Breast epithelium (tissue), 4 donors: ENCODE results near the gene STT3B. TPM values are rescaled to one million over a fixed set of nuclear protein-coding genes. Genes with fewer than 3 reads are reported as not detected.

Experiments used
- DNase-seq, 2 donors: peaks; one replicate each; pipeline ENCODE4 v3.0.0-alpha.2; 2019; ENCODE audit warnings: low spot score in 2 of 2
- H3K27ac ChIP-seq, 2 donors: fragments of 200-600 bp; sonication (generic) in 1 of 2; one replicate each; pipeline ENCODE4 v1.5.1; 2016 to 2019; ENCODE audit warnings: mild to moderate bottlenecking in 1 of 2
- H3K27me3 ChIP-seq, 2 donors: fragments of 200-600 bp; sonication (generic) in 1 of 2; one replicate each; pipeline versions ENCODE4 v1.5.1 to v1.6.0; 2017 to 2019; ENCODE audit warnings: control low read depth in 1 of 2, mild to moderate bottlenecking in 1 of 2
- H3K36me3 ChIP-seq: fragments of 200-600 bp; one replicate; pipeline ENCODE4 v1.5.1; 2019
- H3K4me1 ChIP-seq, 2 donors: fragments of 200-600 bp; sonication (generic); one replicate each; pipeline ENCODE4 v1.5.1; 2016 to 2019; ENCODE audit warnings: control low read depth in 1 of 2
- H3K4me3 ChIP-seq, 3 donors: fragments of 200-600 bp; sonication (generic); 1 replicate in 2 of 3; 2 replicates in 1 of 3; pipeline ENCODE4 v1.5.1; 2016 to 2019; ENCODE audit warnings: mild to moderate bottlenecking in 3 of 3, moderate library complexity in 2 of 3
- H3K9me3 ChIP-seq, 2 donors: fragments of 200-600 bp; sonication (generic) in 1 of 2; one replicate each; pipeline ENCODE4 v1.5.1; 2016 to 2019; ENCODE audit warnings: control low read depth in 1 of 2
- POLR2A ChIP-seq: fragments of 450-650 bp; IDR thresholded peaks from one replicate; pipeline ENCODE4 v1.6.1; 2016; ENCODE audit warnings: antibody characterized with exemption, mild to moderate bottlenecking, moderate library complexity
- POLR2AphosphoS5 ChIP-seq, 3 donors: sonication (generic); formaldehyde crosslinking; IDR thresholded peaks; one replicate each; pipeline ENCODE4 v1.6.1; 2017; ENCODE audit warnings: antibody characterized with exemption in 3 of 3
- intact Hi-C: fragments of 100-400 bp; cut with DNase I; formaldehyde crosslinking; loops from one replicate; pipeline ENCODE4 v1.15.1; 2023; ENCODE audit warnings: low total_unique reads
- total RNA-seq, 3 donors: library from RNA; depleted of rRNA; stranded (reverse); fragments of >200 nt; gene quantifications; one replicate each; pipeline ENCODE4 v1.1.0, GENCODE V29; 2016
- TF ChIP-seq, protein P1 (sequence below), 3 donors: fragments of 450-650 bp; IDR thresholded peaks; one replicate each; pipeline ENCODE4 v1.5.1; 2016 to 2017; ENCODE audit warnings: antibody characterized with exemption in 3 of 3, mild to moderate bottlenecking in 3 of 3, moderate library complexity in 3 of 3

STT3B gene
- total RNA-seq, 3 donors from 2014 or later, result 93.5 to 132 (median 109) TPM

DNA sequence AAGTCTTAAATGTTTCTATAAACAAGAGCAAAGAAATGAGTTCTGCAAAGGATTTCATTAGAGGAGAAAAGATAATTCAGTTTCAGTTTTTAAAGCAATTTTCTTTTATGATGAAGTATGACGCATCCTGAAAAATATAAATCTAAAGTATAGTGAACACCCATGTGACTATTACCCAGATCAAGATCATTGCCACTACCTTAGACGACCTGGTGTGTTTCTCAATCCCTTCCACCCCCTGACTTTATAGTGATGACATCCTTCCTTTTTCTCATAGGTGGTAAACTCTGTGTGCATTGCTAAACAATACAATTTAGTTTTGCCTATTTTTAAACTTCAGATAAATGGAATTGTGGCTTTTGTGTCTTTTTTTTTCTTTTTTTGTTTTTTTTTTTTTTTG is 8.4 kb downstream of the STT3B start:
- H3K27me3 ChIP-seq, result no peaks in the 10 kb centered on the region
- no peak for DNase-seq
- no peak for TF ChIP-seq POLR2A
- TF ChIP-seq, protein P1, sequence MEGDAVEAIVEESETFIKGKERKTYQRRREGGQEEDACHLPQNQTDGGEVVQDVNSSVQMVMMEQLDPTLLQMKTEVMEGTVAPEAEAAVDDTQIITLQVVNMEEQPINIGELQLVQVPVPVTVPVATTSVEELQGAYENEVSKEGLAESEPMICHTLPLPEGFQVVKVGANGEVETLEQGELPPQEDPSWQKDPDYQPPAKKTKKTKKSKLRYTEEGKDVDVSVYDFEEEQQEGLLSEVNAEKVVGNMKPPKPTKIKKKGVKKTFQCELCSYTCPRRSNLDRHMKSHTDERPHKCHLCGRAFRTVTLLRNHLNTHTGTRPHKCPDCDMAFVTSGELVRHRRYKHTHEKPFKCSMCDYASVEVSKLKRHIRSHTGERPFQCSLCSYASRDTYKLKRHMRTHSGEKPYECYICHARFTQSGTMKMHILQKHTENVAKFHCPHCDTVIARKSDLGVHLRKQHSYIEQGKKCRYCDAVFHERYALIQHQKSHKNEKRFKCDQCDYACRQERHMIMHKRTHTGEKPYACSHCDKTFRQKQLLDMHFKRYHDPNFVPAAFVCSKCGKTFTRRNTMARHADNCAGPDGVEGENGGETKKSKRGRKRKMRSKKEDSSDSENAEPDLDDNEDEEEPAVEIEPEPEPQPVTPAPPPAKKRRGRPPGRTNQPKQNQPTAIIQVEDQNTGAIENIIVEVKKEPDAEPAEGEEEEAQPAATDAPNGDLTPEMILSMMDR (IDR thresholded peaks at IDR 0.05), result no peak
- no peak for TF ChIP-seq POLR2AphosphoS5 (IDR thresholded peaks at IDR 0.05)
- no peaks in the 10 kb centered on the region for H3K4me1 ChIP-seq
- no peaks in the 10 kb centered on the region for H3K36me3 ChIP-seq
- H3K27ac ChIP-seq, result no peak overlapping the region
- H3K4me3 ChIP-seq, result no peak overlapping the region
- no peaks in the 10 kb centered on the region for H3K9me3 ChIP-seq
- intact Hi-C loops, result no loop called here

DNA sequence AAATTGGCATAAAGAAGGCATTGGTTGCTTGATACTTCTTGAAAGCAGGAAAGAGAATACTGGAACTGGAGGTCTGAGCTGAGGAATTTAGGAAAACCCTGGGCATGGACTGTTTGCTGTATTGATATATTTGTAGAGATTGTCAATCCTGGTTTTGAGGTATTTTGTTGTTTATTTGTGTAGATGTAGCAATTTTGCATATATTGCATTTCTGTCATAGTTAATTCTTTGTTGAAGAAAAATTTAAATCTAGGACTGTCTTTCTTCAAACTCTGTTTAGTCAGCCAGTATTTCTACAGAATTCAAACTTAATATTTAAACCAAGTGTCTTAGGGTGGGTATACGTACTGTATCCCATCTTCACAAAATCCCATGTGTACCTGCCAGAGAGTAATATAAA is 9.5 kb downstream of the STT3B start:
- TF ChIP-seq POLR2A (no peak), POLR2AphosphoS5 (IDR thresholded peaks at IDR 0.05) (no peak)
- TF ChIP-seq, protein P1 (IDR thresholded peaks at IDR 0.05), result no peak
- H3K4me1 ChIP-seq, result no peaks in the 10 kb centered on the region

DNA sequence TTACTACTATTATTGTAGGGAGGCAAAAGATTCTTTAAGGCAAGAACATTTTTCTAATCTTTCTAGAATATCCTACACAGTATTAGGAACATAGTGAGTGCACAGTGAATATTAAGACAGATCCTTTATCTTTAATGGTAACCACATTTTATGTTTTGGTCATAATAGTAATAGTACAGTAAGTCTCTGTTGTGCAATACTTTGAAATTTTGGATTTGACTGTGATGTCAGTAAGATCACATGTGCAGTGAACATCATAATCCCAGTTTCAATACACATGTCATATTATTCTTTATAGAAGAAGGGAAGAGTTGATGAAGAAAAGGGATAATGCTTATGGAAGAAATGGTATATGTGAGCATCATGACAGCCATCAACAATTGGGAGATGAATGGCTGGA is 10.7 kb downstream of the STT3B start:
- no peak overlapping the region for H3K4me3 ChIP-seq
- no peaks in the 10 kb centered on the region for H3K36me3 ChIP-seq
- DNase-seq, result no peak
- no peaks in the 10 kb centered on the region for H3K9me3 ChIP-seq
- H3K27ac ChIP-seq, result no peak overlapping the region
- H3K27me3 ChIP-seq, result no peaks in the 10 kb centered on the region
- intact Hi-C loops, result no loop called here
- no peaks in the 10 kb centered on the region for H3K4me1 ChIP-seq
- TF ChIP-seq POLR2A (no peak), POLR2AphosphoS5 (IDR thresholded peaks at IDR 0.05) (no peak)
- TF ChIP-seq, protein P1 (IDR thresholded peaks at IDR 0.05), result no peak

More for the DNA sequence above, 9.5 kb downstream of the STT3B start:
- DNase-seq, result no peak
- no peak overlapping the region for H3K27ac ChIP-seq
- no peaks in the 10 kb centered on the region for H3K36me3 ChIP-seq
- H3K4me3 ChIP-seq, result no peak overlapping the region
- intact Hi-C loops, result no loop called here
- no peaks in the 10 kb centered on the region for H3K9me3 ChIP-seq
- no peaks in the 10 kb centered on the region for H3K27me3 ChIP-seq

DNA sequence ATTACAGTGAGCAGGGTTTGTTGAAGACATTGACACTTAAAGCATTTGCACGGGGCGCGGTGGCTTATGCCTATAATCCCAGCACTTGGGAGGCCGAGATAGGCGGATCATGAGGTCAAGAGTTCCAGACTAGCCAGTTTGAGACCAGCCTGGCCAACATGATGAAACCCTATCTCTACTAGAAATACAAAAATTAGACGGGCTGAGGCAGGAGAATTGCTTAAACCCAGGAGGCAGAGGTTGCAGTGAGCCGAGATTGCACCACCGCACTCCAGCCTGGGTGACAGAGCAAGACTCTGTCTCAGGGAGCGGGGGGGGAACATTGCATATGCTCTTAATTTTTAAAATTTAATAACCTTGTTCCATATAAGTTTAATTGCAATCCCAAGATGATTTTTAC is 11.9 kb downstream of the STT3B start:
- intact Hi-C loops, result no loop called here

DNA sequence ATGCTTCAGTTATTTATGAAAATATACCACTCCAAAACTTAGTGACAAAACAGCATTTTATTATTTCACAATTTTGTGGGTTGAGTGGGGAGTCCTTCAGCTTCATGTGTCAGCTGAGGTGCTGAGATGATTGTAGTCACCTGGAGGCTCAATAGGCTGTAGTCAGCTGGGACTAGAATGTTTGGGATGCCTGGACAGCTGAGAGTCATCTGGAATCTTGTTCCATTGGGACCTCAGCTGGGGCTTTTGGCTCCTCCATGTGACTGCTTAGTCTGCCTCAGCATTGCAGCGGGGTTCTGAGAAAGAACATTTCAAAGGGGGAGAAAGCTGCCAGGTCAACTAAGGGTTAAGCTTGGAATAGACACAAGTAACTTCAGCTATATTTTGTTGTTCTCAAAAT is 13.4 kb downstream of the STT3B start:
- TF ChIP-seq, protein P1 (IDR thresholded peaks at IDR 0.05), result no peak
- TF ChIP-seq POLR2A (no peak), POLR2AphosphoS5 (IDR thresholded peaks at IDR 0.05) (no peak)
- H3K9me3 ChIP-seq, result no peaks in the 10 kb centered on the region
- no peaks in the 10 kb centered on the region for H3K27me3 ChIP-seq
- intact Hi-C loops, result no loop called here
- H3K36me3 ChIP-seq, result no peaks in the 10 kb centered on the region
- H3K4me1 ChIP-seq, result peaks cover 0 to 12% of the 10 kb centered on the region in 2 donors
- H3K27ac ChIP-seq, result no peak overlapping the region
- H3K4me3 ChIP-seq, result no peak overlapping the region
- DNase-seq, result no peak

More for the DNA sequence above, 11.9 kb downstream of the STT3B start:
- TF ChIP-seq, protein P1 (IDR thresholded peaks at IDR 0.05), result no peak
- no peak for TF ChIP-seq POLR2A
- TF ChIP-seq POLR2AphosphoS5 (IDR thresholded peaks at IDR 0.05), result no peak
- no peak overlapping the region for H3K27ac ChIP-seq
- no peaks in the 10 kb centered on the region for H3K27me3 ChIP-seq
- no peaks in the 10 kb centered on the region for H3K9me3 ChIP-seq
- no peaks in the 10 kb centered on the region for H3K36me3 ChIP-seq
- no peak overlapping the region for H3K4me3 ChIP-seq
- no peak for DNase-seq
- no peaks in the 10 kb centered on the region for H3K4me1 ChIP-seq
